ENCODE measurements around the gene RBM33.

Gene RBM33

DNA sequence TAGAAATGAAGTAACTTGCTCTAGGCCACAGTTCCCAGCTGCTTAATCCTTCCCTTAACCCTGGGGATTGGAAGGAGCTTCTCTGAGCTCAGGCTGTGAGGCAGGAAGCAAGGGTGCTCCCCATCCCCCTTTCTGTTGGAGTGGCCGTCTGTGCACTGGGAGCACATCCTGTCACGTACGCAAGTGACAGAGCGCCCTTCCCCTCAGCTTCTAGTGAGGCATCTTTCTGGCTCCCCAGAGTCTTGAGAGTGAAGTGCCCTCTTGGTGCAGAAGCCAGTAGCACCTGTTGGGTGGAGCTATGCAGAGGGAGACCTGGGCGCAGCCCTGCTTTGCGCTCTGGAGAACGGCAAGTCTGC, 120.0 kb downstream of the RBM33 start:
- TF ChIP-seq, protein P1, sequence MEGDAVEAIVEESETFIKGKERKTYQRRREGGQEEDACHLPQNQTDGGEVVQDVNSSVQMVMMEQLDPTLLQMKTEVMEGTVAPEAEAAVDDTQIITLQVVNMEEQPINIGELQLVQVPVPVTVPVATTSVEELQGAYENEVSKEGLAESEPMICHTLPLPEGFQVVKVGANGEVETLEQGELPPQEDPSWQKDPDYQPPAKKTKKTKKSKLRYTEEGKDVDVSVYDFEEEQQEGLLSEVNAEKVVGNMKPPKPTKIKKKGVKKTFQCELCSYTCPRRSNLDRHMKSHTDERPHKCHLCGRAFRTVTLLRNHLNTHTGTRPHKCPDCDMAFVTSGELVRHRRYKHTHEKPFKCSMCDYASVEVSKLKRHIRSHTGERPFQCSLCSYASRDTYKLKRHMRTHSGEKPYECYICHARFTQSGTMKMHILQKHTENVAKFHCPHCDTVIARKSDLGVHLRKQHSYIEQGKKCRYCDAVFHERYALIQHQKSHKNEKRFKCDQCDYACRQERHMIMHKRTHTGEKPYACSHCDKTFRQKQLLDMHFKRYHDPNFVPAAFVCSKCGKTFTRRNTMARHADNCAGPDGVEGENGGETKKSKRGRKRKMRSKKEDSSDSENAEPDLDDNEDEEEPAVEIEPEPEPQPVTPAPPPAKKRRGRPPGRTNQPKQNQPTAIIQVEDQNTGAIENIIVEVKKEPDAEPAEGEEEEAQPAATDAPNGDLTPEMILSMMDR (conservative IDR thresholded peaks at IDR 0.05), result no peak
- H3K27ac ChIP-seq, result no peak overlapping the region

DNA sequence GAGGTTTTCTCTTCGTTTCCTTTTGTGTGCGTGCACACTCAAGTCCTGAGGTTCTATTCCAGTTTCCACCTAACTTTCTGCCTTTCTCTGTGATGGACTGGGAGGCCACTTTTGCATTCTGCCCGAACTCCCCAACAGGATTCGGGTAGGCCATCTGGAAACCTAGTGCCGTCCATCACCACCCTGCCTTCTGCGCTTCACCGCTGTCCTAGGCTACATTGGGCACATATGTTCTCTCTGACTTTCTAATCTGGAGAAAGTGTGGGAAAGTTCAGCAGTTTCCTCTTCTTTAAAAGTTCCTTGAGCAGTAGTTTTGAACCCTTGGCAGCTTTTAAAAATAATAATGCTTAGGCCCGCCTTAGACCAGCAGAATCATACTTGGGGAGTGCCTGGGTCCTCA, 121.0 kb downstream of the RBM33 start:
- TF ChIP-seq, protein P1 (conservative IDR thresholded peaks at IDR 0.05), result no peak
- no peak overlapping the region for H3K27ac ChIP-seq

DNA sequence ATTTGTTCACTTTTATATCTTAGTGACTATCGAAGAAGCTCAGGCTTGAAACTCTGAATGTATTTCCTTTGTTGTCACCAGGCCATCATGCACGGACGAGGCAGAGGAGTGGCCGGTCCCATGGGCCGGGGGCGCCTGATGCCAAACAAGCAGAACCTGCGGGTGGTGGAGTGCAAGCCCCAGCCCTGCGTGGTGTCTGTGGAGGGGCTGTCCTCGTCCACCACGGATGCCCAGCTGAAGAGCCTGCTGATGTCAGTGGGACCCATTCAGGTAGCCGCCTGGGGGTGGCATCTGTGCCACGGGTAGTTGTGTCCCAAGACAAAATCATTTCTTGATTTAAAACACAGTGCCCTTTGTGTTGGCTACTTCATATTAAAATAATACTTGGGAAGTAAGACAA, 121.9 kb downstream of the RBM33 start:
- H3K27ac ChIP-seq, result no peak overlapping the region
- TF ChIP-seq, protein P1 (conservative IDR thresholded peaks at IDR 0.05), result no peak

DNA sequence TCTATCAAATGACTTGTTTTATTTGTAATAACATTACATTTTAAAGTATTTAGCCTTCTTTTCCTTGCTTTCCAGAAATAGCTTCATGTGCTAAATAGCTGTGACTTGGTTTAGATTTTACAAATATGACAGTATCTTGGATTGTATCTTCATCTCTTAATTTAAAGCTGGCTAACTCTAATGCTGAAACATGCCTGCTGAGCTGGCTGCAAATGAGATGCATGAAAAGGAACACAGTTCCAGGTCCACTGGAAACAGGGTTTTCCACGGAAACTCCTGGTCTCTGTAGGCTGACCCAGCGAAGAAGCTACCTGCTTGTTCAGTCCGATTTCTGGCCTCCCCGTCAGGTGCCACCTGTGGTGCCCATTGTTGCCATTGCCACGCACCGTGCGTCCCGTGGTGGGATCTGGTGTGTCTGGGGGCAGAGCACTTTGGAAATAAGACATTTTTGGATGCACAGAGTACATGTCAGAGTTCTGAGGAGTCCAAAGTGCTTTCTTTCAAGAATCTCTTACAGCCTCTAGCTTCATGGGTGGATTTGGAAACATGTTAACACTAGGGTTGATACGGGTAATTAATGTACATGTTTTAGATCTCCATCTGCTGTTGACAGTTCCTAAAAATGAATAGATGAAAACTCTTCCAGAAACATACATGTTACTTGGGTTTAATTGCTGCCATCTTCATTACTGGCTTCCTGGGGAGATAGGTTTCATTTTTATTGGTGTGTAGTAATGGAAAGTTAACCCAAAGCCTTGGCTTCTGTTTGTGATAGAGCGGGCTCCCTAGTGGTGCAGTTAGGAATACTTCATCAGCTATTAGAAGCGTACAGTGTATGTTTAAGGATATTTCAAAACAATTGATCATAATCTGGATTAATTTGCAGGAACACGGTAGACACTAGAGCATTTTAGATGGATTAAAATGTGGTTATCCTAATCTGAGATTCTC, 122.8 kb downstream of the RBM33 start:
- TF ChIP-seq, protein P1 (conservative IDR thresholded peaks at IDR 0.05), result no peak
- peak overlapping the region; percentile 40 for H3K27ac ChIP-seq

DNA sequence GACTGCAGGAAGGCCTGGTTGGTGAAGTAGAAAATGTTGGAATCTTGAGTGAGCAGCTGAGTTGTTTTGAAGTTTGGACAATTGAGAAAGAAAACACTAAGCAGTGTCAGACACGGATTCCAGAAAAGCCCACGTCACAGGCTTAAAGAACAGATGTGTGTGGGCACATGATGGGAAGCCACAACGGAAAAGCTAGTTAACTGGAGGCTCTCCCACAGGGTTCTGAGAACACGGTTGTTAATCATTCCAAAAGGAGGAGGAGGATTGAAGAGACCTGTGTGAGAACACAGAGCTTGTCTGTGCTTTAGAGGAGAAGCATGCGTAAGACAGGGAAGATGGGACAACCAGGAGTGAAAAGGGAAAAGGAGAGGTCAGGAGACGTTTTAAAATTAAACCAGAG, 125.2 kb downstream of the RBM33 start:
- TF ChIP-seq, protein P1 (conservative IDR thresholded peaks at IDR 0.05), result no peak
- H3K27ac ChIP-seq, result no peak overlapping the region

DNA sequence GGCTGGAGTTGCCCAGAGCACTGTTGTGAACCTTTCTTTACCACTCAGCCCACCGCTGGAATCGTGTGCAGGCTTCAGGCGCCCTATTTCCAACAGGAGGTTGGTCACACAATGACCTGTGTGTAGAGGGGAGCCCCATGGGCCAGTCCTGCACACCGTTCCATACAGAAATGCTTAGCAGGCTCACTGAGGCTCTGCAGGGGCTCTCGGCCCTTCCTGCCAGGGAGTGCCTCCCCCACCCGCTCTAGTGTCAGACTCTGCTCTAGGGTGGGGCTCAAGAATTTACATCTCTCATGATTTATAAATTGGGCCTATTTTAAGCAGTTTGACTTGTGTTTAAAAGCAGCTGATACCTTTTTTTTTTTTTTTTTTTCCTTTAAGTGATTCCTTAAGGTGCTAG, 125.8 kb downstream of the RBM33 start:
- TF ChIP-seq, protein P1 (conservative IDR thresholded peaks at IDR 0.05), result no peak
- H3K27ac ChIP-seq, result no peak overlapping the region

DNA sequence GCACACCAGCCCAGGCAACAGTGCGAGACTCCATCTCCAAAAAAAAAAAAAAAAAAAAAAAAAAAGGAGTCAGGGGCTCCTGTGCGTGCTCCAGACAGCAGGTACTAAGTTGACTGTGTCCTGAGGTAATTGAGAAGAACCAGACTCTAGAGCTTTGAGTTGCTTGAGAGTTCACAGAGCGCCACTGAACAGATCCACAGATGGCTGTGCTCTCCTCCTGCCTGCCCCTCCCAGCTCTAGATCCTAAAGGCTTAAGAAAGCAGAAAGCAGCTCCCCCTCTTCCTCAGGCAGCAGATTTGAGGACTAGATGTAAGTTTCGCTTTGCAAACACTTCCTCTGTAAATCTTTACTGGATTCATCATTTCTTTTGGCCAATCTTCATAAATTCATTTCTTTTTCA, 129.1 kb downstream of the RBM33 start:
- TF ChIP-seq, protein P1 (conservative IDR thresholded peaks at IDR 0.05), result no peak
- no peak overlapping the region for H3K27ac ChIP-seq
